Right lobe of liver (tissue), 4 donors: Measurements from ENCODE around the gene BEAN1.

Experiments used
- CTCF ChIP-seq, 4 donors: fragments of 200-600 bp in 3 of 4; fragments of 450-650 bp in 1 of 4; IDR thresholded peaks; one replicate each; pipeline versions ENCODE4 v1.5.1 to v1.8.0; 2016 to 2022; ENCODE audit warnings: antibody characterized with exemption in 4 of 4, mild to moderate bottlenecking in 2 of 4
- POLR2A ChIP-seq: fragments of 450-650 bp; IDR thresholded peaks from one replicate; pipeline ENCODE4 v1.6.1; 2017; ENCODE audit warnings: antibody characterized with exemption, mild to moderate bottlenecking
- donor health status: DM: no; HTN: no; CAD: no.
- donor health status: DM: no; HTN: no; CAD: no.
- donor health status: DM: no; HTN: yes; CAD: no.

- TF ChIP-seq POLR2A (no peak), CTCF (IDR thresholded peaks at IDR 0.05) (no peak)
Observed at GRCh38 chr16:66489385-66489784, 62.3 kb downstream of the BEAN1 start.
